Mesothelial cell of epicardium (in vitro differentiated cells): ENCODE results near the gene EPS15. TPM values are rescaled to one million over a fixed set of nuclear protein-coding genes. Genes with fewer than 3 reads are reported as not detected.
A peak's percentile ranks its signal among the peaks of the same experiment; 100 is the strongest.

Source experiments
- DNase-seq, 2 experiments: peaks; one replicate each; pipeline ENCODE4 v3.0.0; 2021; ENCODE audit warnings: low spot score in 2 of 2; ENCODE audit not compliant: unreplicated experiment in 2 of 2
- H3K27ac Mint-ChIP-seq: 2 replicates; pipeline ENCODE4 v1.8.0; 2021; ENCODE audit warnings: mixed read lengths
- H3K27me3 Mint-ChIP-seq: 2 replicates; pipeline ENCODE4 v1.8.0; 2021; ENCODE audit warnings: low read depth, mixed read lengths
- H3K36me3 Mint-ChIP-seq: 2 replicates; pipeline ENCODE4 v1.8.0; 2021; ENCODE audit warnings: mixed read lengths
- H3K4me1 Mint-ChIP-seq: 2 replicates; pipeline ENCODE4 v1.8.0; 2021; ENCODE audit warnings: mixed read lengths
- H3K4me3 Mint-ChIP-seq: 2 replicates; pipeline ENCODE4 v1.8.0; 2021; ENCODE audit warnings: mild to moderate bottlenecking, moderate library complexity, mixed read lengths
- H3K9me3 Mint-ChIP-seq: 2 replicates; pipeline ENCODE4 v1.8.0; 2021; ENCODE audit warnings: mixed read lengths
- total RNA-seq: library from RNA; stranded (reverse); gene quantifications from 3 replicates; pipeline ENCODE4 v1.2.1, GENCODE V29; 2021
- TF ChIP-seq, protein P1 (sequence below): fragments of 200-600 bp; sonication (generic); IDR thresholded peaks from one replicate; pipeline ENCODE4 v1.5.0; 2021; ENCODE audit warnings: antibody characterized with exemption; ENCODE audit not compliant: unreplicated experiment

Gene EPS15
- total RNA-seq, 1 donor from 2014 or later: 52.5 TPM

GRCh38 chr1:51329443-51330325 is 189.4 kb downstream of the EPS15 start:
- peak overlapping the region; percentile 66 for H3K4me3 Mint-ChIP-seq

DNA sequence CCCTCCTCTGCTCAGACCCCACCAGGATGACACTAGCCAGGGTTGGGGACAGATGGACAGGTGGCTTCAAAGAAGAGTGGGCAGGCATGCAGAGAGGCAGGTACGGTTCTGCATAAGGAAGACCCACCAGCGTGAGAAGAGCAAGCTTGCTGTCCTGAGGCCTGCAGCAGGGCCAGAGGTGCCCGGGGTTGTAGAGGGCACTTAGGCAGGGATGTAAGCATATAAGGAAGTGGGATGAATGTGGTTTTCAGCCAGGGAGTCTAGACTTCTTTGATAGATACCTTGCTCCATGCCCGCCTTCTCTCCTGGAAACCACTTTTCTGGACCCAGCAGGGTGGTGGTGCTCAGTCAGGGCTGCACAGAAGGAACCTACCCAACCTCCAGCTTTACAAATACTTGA is 190.1 kb downstream of the EPS15 start:
- H3K36me3 Mint-ChIP-seq: no peaks in the 10 kb centered on the region
- TF ChIP-seq, protein P1, sequence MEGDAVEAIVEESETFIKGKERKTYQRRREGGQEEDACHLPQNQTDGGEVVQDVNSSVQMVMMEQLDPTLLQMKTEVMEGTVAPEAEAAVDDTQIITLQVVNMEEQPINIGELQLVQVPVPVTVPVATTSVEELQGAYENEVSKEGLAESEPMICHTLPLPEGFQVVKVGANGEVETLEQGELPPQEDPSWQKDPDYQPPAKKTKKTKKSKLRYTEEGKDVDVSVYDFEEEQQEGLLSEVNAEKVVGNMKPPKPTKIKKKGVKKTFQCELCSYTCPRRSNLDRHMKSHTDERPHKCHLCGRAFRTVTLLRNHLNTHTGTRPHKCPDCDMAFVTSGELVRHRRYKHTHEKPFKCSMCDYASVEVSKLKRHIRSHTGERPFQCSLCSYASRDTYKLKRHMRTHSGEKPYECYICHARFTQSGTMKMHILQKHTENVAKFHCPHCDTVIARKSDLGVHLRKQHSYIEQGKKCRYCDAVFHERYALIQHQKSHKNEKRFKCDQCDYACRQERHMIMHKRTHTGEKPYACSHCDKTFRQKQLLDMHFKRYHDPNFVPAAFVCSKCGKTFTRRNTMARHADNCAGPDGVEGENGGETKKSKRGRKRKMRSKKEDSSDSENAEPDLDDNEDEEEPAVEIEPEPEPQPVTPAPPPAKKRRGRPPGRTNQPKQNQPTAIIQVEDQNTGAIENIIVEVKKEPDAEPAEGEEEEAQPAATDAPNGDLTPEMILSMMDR: no peak
- peaks cover 12% of the 10 kb centered on the region for H3K27me3 Mint-ChIP-seq
- DNase-seq: no peak
- H3K4me1 Mint-ChIP-seq: peaks cover 41% of the 10 kb centered on the region
- H3K4me3 Mint-ChIP-seq: peak overlapping the region; percentile 66
- H3K9me3 Mint-ChIP-seq: no peaks in the 10 kb centered on the region
- H3K27ac Mint-ChIP-seq: peak overlapping the region; percentile 43

More at GRCh38 chr1:51329443-51330325, 189.4 kb downstream of the EPS15 start:
- no peaks in the 10 kb centered on the region for H3K36me3 Mint-ChIP-seq
- H3K4me1 Mint-ChIP-seq: peaks cover 41% of the 10 kb centered on the region
- TF ChIP-seq, protein P1: no peak
- no peak for DNase-seq
- H3K9me3 Mint-ChIP-seq: no peaks in the 10 kb centered on the region
- peaks cover 12% of the 10 kb centered on the region for H3K27me3 Mint-ChIP-seq
- no peak overlapping the region for H3K27ac Mint-ChIP-seq

GRCh38 chr1:51328279-51328678 is 190.8 kb downstream of the EPS15 start:
- H3K27ac Mint-ChIP-seq: no peak overlapping the region
- TF ChIP-seq, protein P1: no peak
- H3K4me3 Mint-ChIP-seq: no peak overlapping the region
- peaks cover 41% of the 10 kb centered on the region for H3K4me1 Mint-ChIP-seq
- no peaks in the 10 kb centered on the region for H3K9me3 Mint-ChIP-seq
- no peaks in the 10 kb centered on the region for H3K36me3 Mint-ChIP-seq
- peaks cover 12% of the 10 kb centered on the region for H3K27me3 Mint-ChIP-seq
- DNase-seq: no peak

DNA sequence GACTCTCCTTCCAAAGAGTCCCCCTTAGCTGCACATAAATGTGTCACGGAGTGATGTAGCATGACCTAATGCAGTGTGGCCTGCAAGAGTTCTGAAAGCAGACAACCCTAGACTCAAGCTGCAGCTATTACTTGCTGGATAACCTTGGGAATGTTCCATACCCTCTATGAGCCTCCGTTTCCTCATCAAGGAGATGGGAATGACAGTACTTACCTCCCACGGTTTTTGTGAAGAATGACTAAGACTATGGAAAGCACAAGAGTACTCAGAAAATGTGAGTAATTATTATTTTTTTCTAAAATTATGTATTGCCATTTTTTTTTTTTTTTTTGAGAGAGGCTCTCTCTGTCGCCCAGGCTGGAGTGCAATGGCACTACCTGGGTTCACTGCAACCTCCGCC is 191.7 kb downstream of the EPS15 start:
- H3K27ac Mint-ChIP-seq: no peak overlapping the region
- H3K9me3 Mint-ChIP-seq: no peaks in the 10 kb centered on the region
- TF ChIP-seq, protein P1: no peak
- H3K36me3 Mint-ChIP-seq: no peaks in the 10 kb centered on the region
- peaks cover 12% of the 10 kb centered on the region for H3K27me3 Mint-ChIP-seq
- DNase-seq: no peak
- H3K4me3 Mint-ChIP-seq: no peak overlapping the region
- peaks cover 41% of the 10 kb centered on the region for H3K4me1 Mint-ChIP-seq

DNA sequence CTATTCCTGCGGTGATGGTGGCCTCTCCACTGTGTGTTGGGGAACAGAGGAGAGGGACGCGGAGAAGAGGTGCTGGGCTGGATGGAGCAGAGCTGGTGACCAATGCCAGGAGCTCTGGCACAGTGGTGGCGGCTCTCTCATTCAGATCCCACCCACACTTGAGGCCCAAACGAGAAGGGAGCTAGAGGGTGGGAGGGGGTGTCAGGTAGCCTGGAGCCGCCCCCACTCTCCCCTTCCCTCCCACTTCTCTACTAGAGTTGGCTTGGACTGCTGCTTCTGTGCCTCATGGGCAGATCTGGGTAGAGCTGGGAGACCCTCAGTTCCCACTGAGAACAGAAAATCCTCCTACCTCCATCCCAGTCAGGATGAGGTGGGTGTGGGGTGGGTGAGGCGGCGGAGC is 192.2 kb downstream of the EPS15 start:
- DNase-seq: no peak
- Mint-ChIP-seq H3K4me1 (peaks cover 41% of the 10 kb centered on the region), H3K27me3 (peaks cover 12% of the 10 kb centered on the region), H3K27ac (no peak overlapping the region), H3K4me3 (no peak overlapping the region), H3K36me3 (no peaks in the 10 kb centered on the region), H3K9me3 (no peaks in the 10 kb centered on the region)
- TF ChIP-seq, protein P1: no peak
